ENCODE data around the gene MACROD2.

Gene MACROD2

GRCh38 chr20:15597306-15597705, 1602.0 kb downstream of the MACROD2 start:
- no peak for TF ChIP-seq SIN3A (IDR thresholded peaks at IDR 0.05; ENCODE audit: borderline replicate concordance, insufficient read depth, low read length)
- no peak for TF ChIP-seq REST (IDR thresholded peaks at IDR 0.05; ENCODE audit: insufficient read depth in 1 of 2, low read depth in 2 of 2, low read length in 2 of 2)
- TF ChIP-seq POLR2AphosphoS5 (IDR thresholded peaks at IDR 0.05; ENCODE audit: low read depth, low read length): no peak
- TF ChIP-seq TAF1 (IDR thresholded peaks at IDR 0.05; ENCODE audit: borderline replicate concordance, insufficient read depth, low read length): no peak
- TF ChIP-seq FOXP2 (optimal IDR thresholded peaks at IDR 0.05; ENCODE audit: borderline replicate concordance, extremely low read depth, extremely low read length, insufficient read depth): no peak

GRCh38 chr20:15599961-15600360, 1604.6 kb downstream of the MACROD2 start:
- TF ChIP-seq FOXP2 (optimal IDR thresholded peaks at IDR 0.05; ENCODE audit: borderline replicate concordance, extremely low read depth, extremely low read length, insufficient read depth): no peak
- no peak for TF ChIP-seq POLR2AphosphoS5 (IDR thresholded peaks at IDR 0.05; ENCODE audit: low read depth, low read length)
- no peak for TF ChIP-seq TAF1 (IDR thresholded peaks at IDR 0.05; ENCODE audit: borderline replicate concordance, insufficient read depth, low read length)
- TF ChIP-seq REST (IDR thresholded peaks at IDR 0.05; ENCODE audit: insufficient read depth in 1 of 2, low read depth in 2 of 2, low read length in 2 of 2): no peak
- TF ChIP-seq SIN3A (IDR thresholded peaks at IDR 0.05; ENCODE audit: borderline replicate concordance, insufficient read depth, low read length): no peak

- TF ChIP-seq REST (IDR thresholded peaks at IDR 0.05; ENCODE audit: insufficient read depth in 1 of 2, low read depth in 2 of 2, low read length in 2 of 2): no peak
- TF ChIP-seq FOXP2 (optimal IDR thresholded peaks at IDR 0.05; ENCODE audit: borderline replicate concordance, extremely low read depth, extremely low read length, insufficient read depth): no peak
- TF ChIP-seq SIN3A (IDR thresholded peaks at IDR 0.05; ENCODE audit: borderline replicate concordance, insufficient read depth, low read length): no peak
- no peak for TF ChIP-seq POLR2AphosphoS5 (IDR thresholded peaks at IDR 0.05; ENCODE audit: low read depth, low read length)
- TF ChIP-seq TAF1 (IDR thresholded peaks at IDR 0.05; ENCODE audit: borderline replicate concordance, insufficient read depth, low read length): no peak
Measured at GRCh38 chr20:15600565-15600964, 1605.2 kb downstream of the MACROD2 start.

GRCh38 chr20:15603506-15603905, 1608.2 kb downstream of the MACROD2 start:
- TF ChIP-seq REST (IDR thresholded peaks at IDR 0.05; ENCODE audit: insufficient read depth in 1 of 2, low read depth in 2 of 2, low read length in 2 of 2) (no peak), FOXP2 (optimal IDR thresholded peaks at IDR 0.05; ENCODE audit: borderline replicate concordance, extremely low read depth, extremely low read length, insufficient read depth) (no peak), POLR2AphosphoS5 (IDR thresholded peaks at IDR 0.05; ENCODE audit: low read depth, low read length) (no peak), TAF1 (IDR thresholded peaks at IDR 0.05; ENCODE audit: borderline replicate concordance, insufficient read depth, low read length) (no peak), SIN3A (IDR thresholded peaks at IDR 0.05; ENCODE audit: borderline replicate concordance, insufficient read depth, low read length) (no peak)
